GM12878 (cell line): ENCODE data around the gene LY6G6D. TPM values are rescaled to one million over a fixed set of nuclear protein-coding genes. Genes with fewer than 3 reads are reported as not detected.
A peak's percentile ranks its signal among the peaks of the same experiment; 100 is the strongest.

ENCODE experiments used
- ATAC-seq: fragments of 200-7000 bp; cut with Tn5 transposase; 3 replicates; pipeline ENCODE4 v1.9.1; 2020; ENCODE audit warnings: mild to moderate bottlenecking, moderate library complexity
- BruUV-seq: library from RNA; stranded (reverse); fragments of 400-500 nt; replicated peaks from 2 replicates; lab custom pipeline; 2021; lab: Mats Ljungman, UMichigan
- CTCF ChIA-PET: fragments of 300-600 bp; sonication (Branson Sonifier 250); formaldehyde crosslinking; extraction: SDS; loops from one replicate; lab custom pipeline; 2021; ENCODE audit warnings: inconsistent platforms; lab: Yijun Ruan, JAX
- POLR2A ChIA-PET: fragments of 350-600 bp; formaldehyde crosslinking; extraction: SDS; loops from one replicate; lab custom pipeline; 2021; ENCODE audit warnings: inconsistent platforms; lab: Charles Lee
- RAD21 ChIA-PET: fragments of 300-600 bp; sonication (Branson Sonifier 250); formaldehyde crosslinking; loops from one replicate; lab custom pipeline; 2023; ENCODE audit warnings: antibody characterized with exemption; ENCODE audit not compliant: unreplicated experiment; lab: Charles Lee
- SMC1A ChIA-PET: fragments of 300-600 bp; sonication (Branson Sonifier 250); formaldehyde crosslinking; loops from one replicate; lab custom pipeline; 2023; ENCODE audit not compliant: unreplicated experiment, uncharacterized antibody; lab: Charles Lee
- DNase-seq: peaks from one replicate; pipeline ENCODE4 v3.0.0-alpha.2; 2011; ENCODE audit warnings: low read depth, low spot score
- FAIRE-seq: peaks from 3 replicates; lab custom pipeline; 2011; peaks lifted over from hg19 to GRCh38; lab: Jason Lieb, UNC
- H2AFZ ChIP-seq: 2 replicates; pipeline ENCODE4 v1.6.0; 2011; ENCODE audit warnings: low read depth, low read length, control low read depth; ENCODE audit not compliant: control insufficient read depth
- H3K27ac ChIP-seq: 2 replicates; pipeline ENCODE4 v1.5.1; 2011; ENCODE audit warnings: control low read depth; ENCODE audit not compliant: control insufficient read depth, insufficient read depth
- H3K27me3 ChIP-seq, 2 experiments: replicated peaks in 1 of 2; 2 replicates each; pipeline versions ENCODE4 v1.6.0 to v1.6.1; 2011; ENCODE audit warnings: low read length in 1 of 2; ENCODE audit not compliant: control insufficient read depth in 2 of 2, insufficient read depth in 2 of 2
- H3K36me3 ChIP-seq, 2 experiments: 2 replicates each; pipeline ENCODE4 v1.5.1; 2011; ENCODE audit warnings: low read length in 1 of 2; ENCODE audit not compliant: control insufficient read depth in 2 of 2, insufficient read depth in 2 of 2
- H3K4me1 ChIP-seq: 2 replicates; pipeline ENCODE4 v1.6.1; 2011; ENCODE audit warnings: mild to moderate bottlenecking, low read length, moderate library complexity, mixed read lengths; ENCODE audit not compliant: control insufficient read depth, insufficient read depth
- H3K4me2 ChIP-seq: 2 replicates; pipeline ENCODE4 v1.6.0; 2011; ENCODE audit warnings: control low read depth; ENCODE audit not compliant: control insufficient read depth, insufficient read depth
- H3K4me3 ChIP-seq: fragments of 200-600 bp; sonication (generic); 2 replicates; pipeline ENCODE4 v1.5.1; 2016
- H3K79me2 ChIP-seq: 2 replicates; pipeline ENCODE4 v1.6.0; 2011; ENCODE audit warnings: low read length; ENCODE audit not compliant: control insufficient read depth, insufficient read depth
- H3K9ac ChIP-seq: 2 replicates; pipeline ENCODE4 v1.8.0; 2011; ENCODE audit warnings: low read length, control low read depth, mixed read lengths; ENCODE audit not compliant: control insufficient read depth, insufficient read depth
- H3K9me3 ChIP-seq: replicated peaks from 3 replicates; pipeline ENCODE4 v1.5.1; 2011; ENCODE audit warnings: mild to moderate bottlenecking, low read length; ENCODE audit not compliant: control insufficient read depth, insufficient read depth
- H4K20me1 ChIP-seq: 2 replicates; pipeline ENCODE4 v1.6.0; 2011; ENCODE audit not compliant: control insufficient read depth, insufficient read depth
- BCL3 ChIP-seq: IDR thresholded peaks from 2 replicates; pipeline ENCODE4 v1.6.1; 2011; ENCODE audit warnings: borderline replicate concordance, low read depth, mild to moderate bottlenecking, moderate library complexity, low read length; ENCODE audit not compliant: insufficient read depth, poor library complexity, severe bottlenecking
- BHLHE40 ChIP-seq, 2 experiments: fragments of 450-650 bp in 1 of 2; IDR thresholded peaks; 2 replicates each; pipeline ENCODE4 v1.6.1; 2011 to 2017; ENCODE audit warnings: low read depth in 2 of 2, borderline replicate concordance in 1 of 2, improper control_type of control experiment in 1 of 2, low read length in 1 of 2, mild to moderate bottlenecking in 1 of 2
- ETV6 ChIP-seq, 2 experiments: fragments of 450-650 bp in 1 of 2; IDR thresholded peaks in 1 of 2; conservative IDR thresholded peaks in 1 of 2; 2 replicates each; pipeline ENCODE4 v1.6.1; 2014; ENCODE audit warnings: antibody characterized with exemption in 1 of 2, borderline replicate concordance in 1 of 2, low read depth in 1 of 2, mild to moderate bottlenecking in 1 of 2, moderate library complexity in 1 of 2
- MEF2A ChIP-seq: IDR thresholded peaks from 2 replicates; pipeline ENCODE4 v1.6.1; 2011; ENCODE audit warnings: low read depth, mild to moderate bottlenecking, low read length, moderate library complexity; ENCODE audit not compliant: insufficient read depth
- MXI1 ChIP-seq: fragments of 150-350 bp; IDR thresholded peaks from 2 replicates; pipeline ENCODE4 v1.6.1; 2011; ENCODE audit warnings: low read depth, mild to moderate bottlenecking, inconsistent platforms, low read length, improper control_type of control experiment
- MYC ChIP-seq: IDR thresholded peaks from 2 replicates; pipeline ENCODE4 v1.6.1; 2011; ENCODE audit warnings: mild to moderate bottlenecking, low read length, moderate library complexity, inconsistent platforms; ENCODE audit not compliant: insufficient read depth, insufficient replicate concordance, insufficient read length, severe bottlenecking
- NBN ChIP-seq: fragments of 450-650 bp; IDR thresholded peaks from 2 replicates; pipeline ENCODE4 v1.6.1; 2016
- POU2F2 ChIP-seq: IDR thresholded peaks from 3 replicates; pipeline ENCODE4 v1.6.1; 2011; ENCODE audit warnings: low read depth, mild to moderate bottlenecking, low read length, borderline replicate concordance
- RAD21 ChIP-seq: IDR thresholded peaks from 2 replicates; pipeline ENCODE4 v1.6.1; 2011; ENCODE audit warnings: mild to moderate bottlenecking, low read depth, low read length, moderate library complexity; ENCODE audit not compliant: insufficient read depth
- RUNX3 ChIP-seq: IDR thresholded peaks from 2 replicates; pipeline ENCODE4 v1.6.1; 2012; ENCODE audit warnings: low read length, inconsistent platforms
- SMAD1 ChIP-seq: fragments of 450-650 bp; IDR thresholded peaks from 2 replicates; pipeline ENCODE4 v1.6.1; 2018; ENCODE audit warnings: mild to moderate bottlenecking, low read depth; ENCODE audit not compliant: partially characterized antibody
- YY1 ChIP-seq: IDR thresholded peaks from 2 replicates; pipeline ENCODE4 v1.6.1; 2011; ENCODE audit warnings: low read depth, mild to moderate bottlenecking, low read length
- WGBS: methylation state at CpG from one replicate; pipeline ENCODE4 v1.1.6; 2016; ENCODE audit warnings: low lambda C conversion rate; ENCODE audit not compliant: insufficient replicate concordance, insufficient coverage; ENCODE audit errors: missing lambda C conversion rate; 5-methylcytosine and 5-hydroxymethylcytosine counted together
- in situ Hi-C: fragments of 300-500 bp; cut with MboI; formaldehyde crosslinking; loops from 9 replicates; pipeline ENCODE4 v1.14.3; 2018; ENCODE audit warnings: mixed read lengths
- intact Hi-C: fragments of 100-400 bp; cut with micrococcal nuclease; formaldehyde crosslinking; loops from one replicate; pipeline ENCODE4 v1.14.2; 2022; ENCODE audit not compliant: unreplicated experiment
- polyA plus RNA-seq, 11 experiments: library from polyadenylated mRNA; depleted of rRNA in 4 of 11; unstranded in 6 of 11; stranded (reverse) in 5 of 11; fragments of >200 nt; fragmentation: Nextera tagmentation in 4 of 11; fragmentation: Illumina TruSeq in 1 of 11; extraction: Ambion mirVana in 4 of 11; extraction: Trizol in 1 of 11; gene quantifications; 1 replicate in 1 of 11; 2 replicates in 10 of 11; pipeline versions ENCODE4 v1.2.1 to v1.2.3, GENCODE V29; 2011 to 2016; ENCODE audit warnings: inconsistent platforms in 2 of 11, missing spikeins in 2 of 11, low read depth in 1 of 11
- total RNA-seq, 4 experiments: library from RNA; depleted of rRNA in 3 of 4; stranded (reverse); fragments of >200 nt in 3 of 4; fragmentation: Illumina TruSeq in 1 of 4; extraction: Trizol in 1 of 4; gene quantifications; 2 replicates each; pipeline versions ENCODE4 v1.2.1 to v1.2.3, GENCODE V29; 2013 to 2021
- TF ChIP-seq, protein P1 (sequence below): fragments of 450-650 bp; IDR thresholded peaks from 2 replicates; pipeline ENCODE4 v1.6.1; 2018; ENCODE audit warnings: borderline replicate concordance, mild to moderate bottlenecking; ENCODE audit not compliant: partially characterized antibody

LY6G6D gene
- total and polyA plus RNA-seq, 10 of the 15 experiments (the other 5 are each of a cell fraction or from before 2014, with no cell fraction given) = not detected

DNA sequence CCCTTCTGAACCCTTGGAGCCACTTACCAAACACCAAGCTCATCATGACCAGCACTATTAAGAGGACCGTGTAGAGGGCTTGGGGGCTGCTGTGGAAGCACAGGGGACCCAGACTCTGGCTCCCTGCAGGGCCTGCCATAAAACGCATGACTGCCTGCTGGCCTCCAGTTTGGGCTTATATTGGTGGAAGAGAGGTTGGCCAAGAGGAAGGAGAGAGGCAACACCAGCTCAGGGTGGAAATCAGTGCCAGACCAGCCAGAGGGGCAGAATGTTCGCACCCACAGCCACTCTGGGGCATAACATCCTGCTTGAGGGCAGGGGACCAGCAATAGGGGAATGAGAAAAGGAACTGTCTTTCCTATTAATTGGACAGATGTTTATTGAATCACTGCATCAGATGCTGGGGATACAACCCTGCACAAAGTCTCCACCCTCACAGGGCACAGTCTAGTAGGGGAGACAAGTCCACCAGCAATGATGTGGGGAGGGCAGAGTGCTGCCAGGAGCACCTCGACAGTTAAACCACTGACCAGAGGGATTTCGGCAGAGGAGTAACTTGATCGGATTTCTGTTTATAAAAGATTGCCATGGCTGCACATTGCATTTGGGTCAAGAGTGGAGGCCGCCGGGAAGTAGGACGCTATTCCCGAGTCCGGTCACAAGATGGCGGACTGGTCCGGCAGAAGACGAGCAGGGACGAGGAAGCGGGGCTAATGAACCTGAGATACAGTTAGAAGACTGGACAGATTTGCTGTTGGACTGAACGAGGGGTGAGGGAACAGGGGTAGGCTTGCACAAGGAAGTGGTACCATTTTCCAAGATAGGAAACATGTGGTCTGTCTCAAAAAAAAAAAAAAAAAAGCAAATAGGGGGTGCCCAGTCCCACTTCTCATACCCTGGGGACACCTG, 34.7 kb upstream of the LY6G6D start, which contains the start of gene LY6G5C:
TSS of gene LY6G5C (minus strand) at position 842 of the 909 bp plus-strand sequence. CDS start at position 148, 694 bp downstream.
- BruUV-seq = no TSS peak
- no peaks in the 10 kb centered on the region for H3K27me3 ChIP-seq
- DNase-seq (no peak), ATAC-seq (peak; percentile 83), FAIRE-seq (peak; percentile 94)
- intact Hi-C loops (loop anchor here (1.0 to 5.0 kb wide), 4 partner anchors 52 to 183 kb away; no protein-coding TSS in a partner anchor), in situ Hi-C loops (no loop called here)
- no peaks in the 10 kb centered on the region for H4K20me1 ChIP-seq
- ChIA-PET POLR2A (interaction anchor here (0.6 to 0.7 kb wide), 4 partner anchors 58 to 147 kb away, joined by 3 to 7 read pairs (median 4); partner anchors contain the start of gene HSPA1B), SMC1A (interaction anchor here (0.7 to 2.5 kb wide), 8 partner anchors 50 to 243 kb away, joined by 3 to 12 read pairs (median 4); partner anchors contain the start of gene MSH5), CTCF (interaction anchor here (0.6 to 2.7 kb wide), 31 partner anchors 8 to 272 kb away, joined by 3 to 16 read pairs (median 3); partner anchors contain the start of genes HSPA1A, HSPA1L and LY6G5B), RAD21 (interaction anchor here (0.7 to 2.5 kb wide), 10 partner anchors 9 to 242 kb away, joined by 3 to 30 read pairs (median 4); partner anchors contain the start of genes ATP6V1G2, DDAH2 and NEU1)
- H3K27ac ChIP-seq = peak within 1 kb of the TSS; percentile 15; the same call in 1 of the 2 replicates
- no peaks in the 10 kb centered on the region for H3K9me3 ChIP-seq
- peak within 1 kb of the TSS; percentile 87 for H3K4me2 ChIP-seq
- peak within 1 kb of the TSS; percentile 71 for H3K4me3 ChIP-seq
- WGBS = 12% methylated on average over 17 of the region's 17 CpGs
- H3K9ac ChIP-seq = peak within 1 kb of the TSS; percentile 41
- H3K36me3 ChIP-seq = no peaks in the 10 kb centered on the region
- no peaks in the 10 kb centered on the region for H3K79me2 ChIP-seq
- H2AFZ ChIP-seq = peak within 1 kb of the TSS; percentile 79
- H3K4me1 ChIP-seq = peaks cover 6% of the 10 kb centered on the region
- TF ChIP-seq YY1 (peak; percentile 88), NBN (peak; percentile 57; the same call in 1 of the 2 replicates), RAD21 (peak; percentile 93), RUNX3 (peak; percentile 5; the same call in 1 of the 2 replicates), MEF2A (0 out of 2 replicates have a peak, but pooled peaks have one; percentile 18), MXI1 (0 out of 2 replicates have a peak, but pooled peaks have one; percentile 24), BCL3 (no peak), SMAD1 (no peak), POU2F2 (no peak), BHLHE40 (IDR thresholded peaks at IDR 0.05; ENCODE audit: borderline replicate concordance in 1 of 2, low read depth in 2 of 2, low read length in 1 of 2) (0 out of 4 replicates have a peak, but pooled peaks of 1 of the 2 experiments have one; percentile 8), MYC (no peak), ETV6 (conservative IDR thresholded peaks at IDR 0.05 in 1 of 2, IDR thresholded peaks at IDR 0.05 in 1 of 2; ENCODE audit: borderline replicate concordance in 1 of 2, low read depth in 1 of 2) (no peak)
- TF ChIP-seq, protein P1, sequence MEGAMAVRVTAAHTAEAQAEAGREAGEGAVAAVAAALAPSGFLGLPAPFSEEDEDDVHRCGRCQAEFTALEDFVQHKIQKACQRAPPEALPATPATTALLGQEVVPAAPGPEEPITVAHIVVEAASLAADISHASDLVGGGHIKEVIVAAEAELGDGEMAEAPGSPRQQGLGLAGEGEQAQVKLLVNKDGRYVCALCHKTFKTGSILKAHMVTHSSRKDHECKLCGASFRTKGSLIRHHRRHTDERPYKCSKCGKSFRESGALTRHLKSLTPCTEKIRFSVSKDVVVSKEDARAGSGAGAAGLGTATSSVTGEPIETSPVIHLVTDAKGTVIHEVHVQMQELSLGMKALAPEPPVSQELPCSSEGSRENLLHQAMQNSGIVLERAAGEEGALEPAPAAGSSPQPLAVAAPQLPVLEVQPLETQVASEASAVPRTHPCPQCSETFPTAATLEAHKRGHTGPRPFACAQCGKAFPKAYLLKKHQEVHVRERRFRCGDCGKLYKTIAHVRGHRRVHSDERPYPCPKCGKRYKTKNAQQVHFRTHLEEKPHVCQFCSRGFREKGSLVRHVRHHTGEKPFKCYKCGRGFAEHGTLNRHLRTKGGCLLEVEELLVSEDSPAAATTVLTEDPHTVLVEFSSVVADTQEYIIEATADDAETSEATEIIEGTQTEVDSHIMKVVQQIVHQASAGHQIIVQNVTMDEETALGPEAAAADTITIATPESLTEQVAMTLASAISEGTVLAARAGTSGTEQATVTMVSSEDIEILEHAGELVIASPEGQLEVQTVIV = no peak
